Femur (tissue), 1 donor: ENCODE results near the gene FAM167B.

ENCODE experiments used
- DNase-seq: peaks from one replicate; pipeline ENCODE4 v3.0.0-alpha.2; 2017

Gene FAM167B

DNA sequence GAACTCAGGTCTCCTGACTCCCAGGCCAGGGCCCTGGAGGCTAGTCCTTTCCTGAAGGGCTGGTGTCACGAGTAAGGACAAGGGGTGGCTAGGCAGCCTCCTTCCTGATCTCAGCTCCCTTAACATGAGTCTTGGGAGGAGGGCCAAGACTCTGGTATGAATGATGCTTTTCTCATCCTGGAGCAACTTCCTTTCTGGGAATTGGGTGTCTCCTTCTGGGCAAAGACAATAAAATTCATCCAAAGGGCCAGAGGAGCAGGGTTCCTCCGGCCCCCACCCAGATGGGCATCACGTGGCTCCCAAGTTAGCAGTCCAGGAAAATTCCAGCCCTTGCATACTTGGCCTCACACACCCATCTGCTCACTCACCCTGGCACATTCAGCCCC lies at the start of gene FAM167B:
Gene FAM167B (plus strand): TSS at position 335 of the 386 bp plus-strand sequence. CDS start 200 bp downstream, outside the sequence.
- peak; percentile 49 for DNase-seq

DNA sequence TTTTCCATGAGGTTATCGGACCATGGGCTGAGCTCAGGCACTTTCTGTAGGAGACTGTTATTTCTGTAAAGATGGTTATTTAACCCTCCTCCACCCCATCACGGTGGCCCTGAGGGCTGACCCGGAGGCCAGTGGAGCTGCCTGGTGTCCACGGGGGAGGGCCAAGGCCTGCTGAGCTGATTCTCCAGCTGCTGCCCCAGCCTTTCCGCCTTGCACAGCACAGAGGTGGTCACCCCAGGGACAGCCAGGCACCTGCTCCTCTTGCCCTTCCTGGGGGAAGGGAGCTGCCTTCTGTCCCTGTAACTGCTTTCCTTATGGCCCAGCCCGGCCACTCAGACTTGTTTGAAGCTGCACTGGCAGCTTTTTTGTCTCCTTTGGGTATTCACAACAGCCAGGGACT lies 49.2 kb upstream of the FAM167B start:
- no peak for DNase-seq

DNA sequence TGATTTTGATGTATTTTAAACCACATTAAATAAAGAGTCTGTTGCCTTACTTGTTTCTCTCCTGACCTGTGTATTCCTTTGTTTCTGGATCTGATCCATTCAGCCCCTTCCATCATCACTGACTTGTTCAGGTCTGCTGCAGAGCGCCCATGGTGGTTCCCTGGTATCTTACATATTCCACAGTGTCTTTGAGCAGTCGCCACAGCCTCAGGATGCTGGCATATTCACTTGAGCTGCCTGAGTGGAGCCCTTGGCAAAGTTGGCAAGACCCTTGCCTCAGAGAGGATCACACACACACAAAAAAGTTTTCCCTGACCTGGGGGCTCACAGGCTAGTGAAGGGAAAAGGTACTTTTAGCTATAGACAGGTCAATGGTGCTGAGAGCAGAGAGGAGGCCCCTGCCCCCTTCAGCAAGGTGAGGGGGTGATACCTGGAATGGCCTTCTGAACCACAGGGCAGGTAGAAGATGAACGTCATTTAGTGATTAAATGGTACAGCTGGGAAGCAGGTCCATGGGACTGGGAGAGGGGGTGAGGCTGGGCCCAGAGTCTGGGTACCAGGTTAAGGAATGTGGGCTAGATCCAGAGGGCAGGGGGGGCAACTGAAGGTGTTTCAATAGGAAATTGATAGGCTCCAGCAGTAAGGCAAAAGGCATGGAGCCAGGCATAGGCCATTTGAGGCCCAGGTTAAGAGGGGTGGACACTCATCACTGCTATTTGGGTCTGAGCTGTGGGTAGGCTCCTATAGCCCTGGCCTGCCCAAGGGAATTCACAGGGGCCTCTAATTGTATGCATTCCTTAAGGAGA lies 48.6 kb upstream of the FAM167B start:
- DNase-seq, result peak; percentile 17

DNA sequence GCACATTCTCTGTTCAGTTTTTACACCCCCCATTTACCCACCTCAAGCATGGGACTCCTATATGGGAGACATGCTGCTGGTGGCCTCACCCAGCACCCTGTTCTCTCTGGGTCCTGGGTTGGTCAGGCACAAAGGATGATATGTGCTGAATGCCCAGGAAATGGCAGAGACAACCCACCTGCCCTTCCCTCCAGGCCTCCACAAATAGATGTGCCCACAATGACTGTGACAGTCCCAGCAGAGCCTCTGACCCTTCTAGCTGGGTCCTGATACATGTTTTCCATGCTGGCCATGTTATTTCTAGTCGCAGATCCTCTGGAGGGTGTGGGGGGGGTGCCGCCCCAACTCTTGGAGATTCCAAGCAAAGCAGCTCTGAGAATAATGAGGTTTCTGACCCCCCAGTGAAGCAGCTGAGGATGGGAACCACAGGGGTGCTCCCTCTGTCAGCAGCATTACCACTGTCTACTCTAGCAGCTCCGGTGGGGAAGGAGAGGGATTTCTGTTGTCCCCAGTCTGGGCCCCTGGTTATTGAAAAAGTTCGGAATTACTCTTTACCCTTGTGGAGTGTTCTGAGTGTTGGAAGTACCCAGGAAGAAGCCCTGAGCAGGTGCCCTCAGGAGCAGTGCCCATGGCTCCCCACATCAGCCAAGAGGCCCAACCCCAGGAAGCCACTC lies 47.8 kb upstream of the FAM167B start:
- peak; percentile 15 for DNase-seq

DNA sequence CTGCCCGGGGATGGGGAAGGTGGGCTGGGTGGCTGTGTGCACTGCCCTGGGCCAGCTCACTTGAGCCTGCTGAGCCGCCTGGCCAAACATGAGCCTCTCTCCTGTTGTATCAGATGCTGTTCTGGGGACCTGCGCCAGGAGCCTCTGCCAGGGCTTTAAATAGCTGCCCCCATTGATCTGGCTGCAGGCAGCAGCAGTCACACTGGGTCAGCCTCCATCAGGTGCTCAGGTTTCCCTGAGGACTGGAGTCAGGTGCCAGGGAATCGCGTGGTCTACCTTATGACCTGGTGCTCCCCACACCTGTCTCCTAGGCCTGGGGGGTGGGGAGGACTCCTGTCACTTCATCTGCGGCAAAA lies 47.3 kb upstream of the FAM167B start:
- DNase-seq, result peak; percentile 78

DNA sequence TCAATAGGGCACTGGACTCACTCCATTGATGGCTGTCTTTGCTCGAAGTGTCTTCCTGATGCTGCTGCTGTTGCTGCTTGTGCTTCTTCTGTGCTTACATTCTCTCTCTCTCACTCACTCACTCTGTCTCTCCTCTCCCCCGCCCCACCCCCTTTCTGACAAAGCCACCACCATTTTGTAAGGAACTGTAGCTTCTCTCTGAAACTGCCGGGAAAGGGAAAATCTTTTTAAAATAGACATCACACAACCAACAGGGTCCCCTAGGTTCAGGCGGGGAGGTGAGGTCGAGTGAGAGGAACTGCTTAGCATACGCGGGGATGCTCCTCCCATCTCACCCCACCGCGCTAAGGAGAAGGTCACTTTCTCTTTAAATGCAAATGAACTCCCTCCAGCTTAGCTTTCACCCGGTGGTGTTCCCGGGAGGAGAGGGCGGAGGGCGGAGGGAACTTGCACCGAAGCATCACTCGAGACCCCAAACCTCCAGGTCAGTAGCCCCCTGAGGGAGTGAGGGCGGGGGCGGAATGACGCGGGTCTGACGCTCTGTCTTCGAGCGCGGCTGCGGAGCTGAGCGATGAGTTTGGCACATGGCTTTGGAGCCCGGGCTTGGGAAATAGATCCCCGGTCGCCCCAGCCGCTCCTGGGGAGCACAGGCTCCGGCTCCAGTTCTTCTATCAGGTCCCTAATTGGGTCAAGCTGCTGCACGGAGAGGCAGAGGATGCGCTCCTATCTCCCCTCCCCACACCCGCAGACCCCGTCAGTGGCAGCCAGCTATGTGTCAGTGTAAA lies 46.6 kb upstream of the FAM167B start, which contains the start of gene CCDC28B:
Gene CCDC28B (plus strand): TSS at position 370 of the 785 bp plus-strand sequence. CDS start 1,341 bp downstream, outside the sequence.
- peak; percentile 90 for DNase-seq

DNA sequence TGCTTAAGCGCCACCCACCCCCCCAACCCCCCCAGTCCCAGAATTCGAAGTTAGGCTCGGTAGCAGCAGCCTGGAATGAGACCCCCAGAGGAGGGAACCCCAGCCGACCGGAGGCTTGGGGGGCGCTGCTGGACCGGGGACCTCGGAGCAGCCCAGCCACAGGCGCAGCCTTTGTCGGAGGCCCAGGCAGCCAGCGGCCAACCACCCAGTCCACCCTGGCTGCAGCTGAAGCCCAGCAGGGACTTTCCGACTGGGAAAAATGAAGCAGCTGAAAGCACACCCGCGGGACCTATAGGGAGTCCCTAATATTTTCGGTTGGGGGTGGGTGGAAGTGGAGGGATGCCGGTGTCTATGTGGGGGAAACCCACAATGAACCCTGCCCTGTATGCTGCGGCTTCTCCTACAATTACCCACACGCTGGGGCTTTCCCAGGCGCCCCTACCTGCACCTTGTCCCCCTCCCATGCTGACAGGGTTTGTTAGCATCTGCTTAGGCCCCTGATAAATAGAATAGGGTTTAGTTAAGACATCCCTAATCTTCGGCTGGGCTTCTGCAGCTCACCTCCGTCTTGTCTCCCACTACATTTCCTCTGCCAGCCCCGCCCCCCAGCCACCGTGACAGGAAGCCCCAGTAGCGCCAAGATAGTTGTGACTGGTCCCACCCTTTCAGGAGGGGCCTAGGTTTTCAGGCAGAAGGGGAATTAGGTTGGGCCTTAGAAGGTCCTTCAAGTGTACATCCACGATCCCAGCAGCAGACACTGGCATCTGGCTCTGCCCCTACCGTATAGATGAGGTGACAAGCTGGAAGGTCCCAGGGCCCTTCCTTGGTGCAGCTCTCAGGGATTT lies 45.8 kb upstream of the FAM167B start:
- DNase-seq, result peak; percentile 89

DNA sequence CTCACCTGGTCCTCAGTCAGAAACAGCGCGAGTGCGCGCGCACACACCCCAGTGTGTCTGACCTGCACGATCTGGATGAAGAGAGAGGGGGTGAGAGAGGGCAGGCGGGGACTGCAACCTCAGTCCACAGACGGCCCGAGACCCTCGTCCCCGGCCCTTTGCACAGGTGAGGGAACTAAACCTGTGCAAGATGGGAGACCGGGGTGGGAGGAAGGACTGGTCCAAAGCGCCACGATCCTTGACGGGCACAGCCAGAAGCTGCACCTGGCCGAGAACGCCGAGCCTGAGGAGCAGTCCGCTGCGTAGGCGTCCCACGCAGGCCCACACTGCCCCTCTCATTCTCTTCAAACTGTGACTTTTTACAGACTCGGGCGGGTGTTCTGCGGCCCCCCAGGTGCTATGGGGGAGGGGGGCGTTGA lies 42.1 kb upstream of the FAM167B start:
- DNase-seq, result no peak

DNA sequence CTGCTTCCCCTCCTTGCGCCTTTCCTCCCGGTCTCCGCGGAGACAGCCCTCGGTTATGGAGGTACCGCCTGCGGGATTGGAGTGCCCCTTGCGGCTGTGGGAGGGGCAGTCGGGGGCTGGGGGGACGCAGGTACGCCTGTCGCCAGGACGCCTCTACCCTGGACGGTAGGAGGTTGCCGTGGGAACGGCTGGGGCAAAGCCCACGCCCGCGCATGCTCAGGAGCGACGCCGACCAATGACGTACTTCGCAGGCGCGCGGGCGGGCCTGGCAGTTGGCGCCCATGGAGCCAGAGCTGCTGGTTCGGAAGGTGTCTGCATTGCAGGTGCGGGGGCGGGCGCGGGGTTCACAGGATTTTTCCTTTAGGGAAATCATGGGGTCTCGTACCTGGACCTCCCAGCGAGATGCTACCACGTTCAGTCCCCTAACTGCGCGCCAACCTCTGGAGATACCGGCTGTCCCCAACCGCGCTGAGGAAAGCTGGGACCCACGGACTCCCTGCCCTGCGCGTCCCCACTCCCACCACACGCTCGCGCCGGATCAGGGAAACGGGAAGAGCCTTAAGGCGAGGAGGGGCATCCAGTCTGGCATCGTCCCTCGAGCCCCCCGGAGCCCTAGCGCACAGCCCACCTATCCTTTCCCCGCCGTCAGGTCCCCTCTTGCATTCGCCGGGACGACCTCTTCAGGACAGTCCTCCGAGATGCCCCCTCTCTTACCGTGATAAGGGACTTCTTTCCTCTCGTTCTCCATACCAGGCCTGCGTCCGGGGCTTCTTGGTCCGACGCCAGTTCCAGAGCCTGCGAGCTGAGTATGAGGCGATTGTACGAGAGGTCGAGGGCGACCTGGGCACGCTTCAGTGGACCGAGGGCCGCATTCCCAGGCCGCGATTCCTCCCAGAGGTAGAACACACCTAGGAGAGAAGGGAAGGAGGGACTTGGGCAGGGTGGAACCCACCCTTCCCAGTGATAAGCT lies 41.3 kb upstream of the FAM167B start, which contains the start of gene IQCC:
Gene IQCC (plus strand): TSS at position 271 of the 970 bp plus-strand sequence. CDS start 11 bp downstream, at position 282.
- peak; percentile 92 for DNase-seq

DNA sequence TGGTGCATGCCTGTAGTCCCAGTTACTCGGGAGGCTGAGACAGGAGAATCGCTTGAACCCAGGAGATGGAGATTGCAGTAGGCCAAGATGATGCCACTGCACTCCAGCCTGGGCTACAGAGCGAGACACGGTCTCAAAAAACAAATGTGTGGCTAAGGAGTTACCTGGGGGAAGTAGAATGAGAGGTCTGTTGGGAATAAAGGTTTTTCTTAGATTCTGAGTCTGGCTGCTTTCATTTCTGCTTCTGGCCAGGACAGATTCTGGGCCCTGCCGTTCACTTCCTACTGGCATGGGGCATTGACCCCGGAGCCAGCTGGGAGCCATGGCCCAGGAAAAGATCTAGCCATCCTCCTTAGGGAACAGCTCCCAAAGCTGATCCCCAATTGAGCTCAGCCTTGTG lies 38.6 kb upstream of the FAM167B start:
- peak; percentile 14 for DNase-seq

DNA sequence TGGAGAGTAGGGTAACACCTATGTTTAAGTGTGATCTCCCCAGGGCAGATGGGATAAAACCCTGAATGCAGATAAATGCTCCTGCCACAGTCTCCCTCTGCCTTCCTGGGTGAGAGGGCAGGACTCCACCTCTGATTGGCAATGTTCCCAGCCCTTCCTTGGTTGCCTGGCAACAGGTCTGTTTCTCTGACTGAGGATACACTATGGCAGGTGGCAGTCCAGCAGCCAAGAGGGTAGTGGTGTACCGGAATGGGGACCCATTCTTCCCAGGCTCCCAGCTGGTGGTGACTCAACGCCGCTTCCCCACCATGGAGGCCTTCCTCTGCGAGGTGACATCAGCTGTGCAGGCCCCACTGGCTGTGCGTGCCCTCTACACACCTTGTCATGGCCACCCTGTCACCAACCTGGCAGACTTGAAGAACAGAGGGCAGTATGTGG lies 38.1 kb upstream of the FAM167B start, which contains the start of gene DCDC2B:
Gene DCDC2B (plus strand): TSS at position 199 of the 438 bp plus-strand sequence. CDS start 5 bp downstream, at position 204.
- DNase-seq, result peak; percentile 65

DNA sequence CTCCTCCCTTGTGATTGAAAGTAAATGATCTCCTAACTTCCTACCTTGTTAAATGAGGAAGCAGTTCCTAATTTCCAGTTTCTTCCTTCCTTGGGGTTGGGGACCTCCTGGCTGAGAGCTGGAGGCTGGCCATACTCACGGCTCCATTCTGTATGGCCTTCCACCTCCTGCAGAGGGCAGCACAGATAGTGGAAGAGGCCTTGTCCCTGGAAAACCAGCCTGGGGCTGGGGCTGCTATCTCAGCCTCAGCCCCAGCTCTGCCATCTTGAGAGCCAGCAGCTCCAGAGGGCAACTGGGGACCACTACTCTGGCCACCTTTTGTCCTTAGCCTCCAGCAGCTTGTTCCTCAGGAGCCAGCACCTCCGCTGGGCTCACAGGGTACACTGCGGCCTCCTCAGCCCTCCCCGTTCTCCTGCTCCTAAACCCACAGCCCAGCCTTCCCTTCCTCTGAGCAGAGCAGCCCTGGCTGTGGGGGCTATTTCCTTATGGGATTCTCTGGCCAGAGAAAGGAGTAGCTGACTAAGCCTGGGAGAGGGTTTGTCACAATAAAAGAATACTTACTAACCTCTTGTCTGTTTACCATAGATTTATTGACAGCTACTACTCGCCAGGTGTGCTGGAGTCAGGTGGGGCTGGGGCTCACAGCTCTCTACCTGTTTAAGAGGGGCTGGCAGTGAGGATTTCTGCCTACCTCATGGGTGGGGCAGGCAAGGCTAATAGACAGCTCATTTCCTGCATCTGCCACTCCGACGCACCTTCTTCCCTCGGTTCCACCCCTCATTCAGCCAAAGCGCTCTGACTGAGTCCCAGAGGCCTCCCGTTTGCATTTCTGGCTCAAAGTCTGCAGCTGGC lies 31.2 kb upstream of the FAM167B start:
- DNase-seq, result peak; percentile 57

DNA sequence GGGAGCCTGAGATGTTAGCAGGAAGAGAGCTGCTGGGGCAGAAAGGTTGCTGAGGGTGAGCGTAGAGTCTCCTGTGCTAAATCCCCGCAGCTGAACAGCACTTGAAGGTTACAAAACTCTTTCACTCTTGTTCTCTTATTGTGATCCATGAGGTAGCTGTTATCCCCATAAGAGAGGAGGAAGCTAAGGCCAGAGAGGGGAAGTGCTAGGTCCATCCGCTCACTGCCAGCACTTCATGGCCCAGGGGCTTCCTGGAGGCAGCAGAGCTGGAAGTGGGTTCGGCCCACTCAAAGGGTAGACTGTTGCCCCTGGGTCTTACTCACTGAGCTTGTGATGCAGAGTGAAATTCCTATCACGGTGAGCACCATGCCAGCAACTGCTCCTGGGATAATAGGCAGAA lies 30.5 kb upstream of the FAM167B start:
- no peak for DNase-seq

DNA sequence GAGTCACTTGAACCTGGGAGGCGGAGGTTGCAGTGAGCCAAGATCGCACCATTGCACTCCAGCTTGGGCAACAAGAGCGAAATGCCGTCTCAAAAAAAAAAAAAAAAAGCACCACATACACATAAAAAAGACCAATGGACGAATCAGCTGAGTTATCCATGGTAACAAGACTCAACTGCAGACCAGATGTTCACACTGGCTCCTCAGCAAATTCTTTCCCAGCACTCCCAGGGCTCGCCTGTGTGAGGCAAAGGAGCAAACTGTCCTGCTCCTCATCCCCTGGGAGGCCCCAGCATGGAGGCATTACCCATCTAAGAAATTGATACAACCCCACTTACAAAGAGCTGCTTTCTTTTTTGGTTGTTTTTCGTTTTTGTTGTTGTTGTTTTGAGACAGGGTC lies 28.0 kb upstream of the FAM167B start:
- no peak for DNase-seq

DNA sequence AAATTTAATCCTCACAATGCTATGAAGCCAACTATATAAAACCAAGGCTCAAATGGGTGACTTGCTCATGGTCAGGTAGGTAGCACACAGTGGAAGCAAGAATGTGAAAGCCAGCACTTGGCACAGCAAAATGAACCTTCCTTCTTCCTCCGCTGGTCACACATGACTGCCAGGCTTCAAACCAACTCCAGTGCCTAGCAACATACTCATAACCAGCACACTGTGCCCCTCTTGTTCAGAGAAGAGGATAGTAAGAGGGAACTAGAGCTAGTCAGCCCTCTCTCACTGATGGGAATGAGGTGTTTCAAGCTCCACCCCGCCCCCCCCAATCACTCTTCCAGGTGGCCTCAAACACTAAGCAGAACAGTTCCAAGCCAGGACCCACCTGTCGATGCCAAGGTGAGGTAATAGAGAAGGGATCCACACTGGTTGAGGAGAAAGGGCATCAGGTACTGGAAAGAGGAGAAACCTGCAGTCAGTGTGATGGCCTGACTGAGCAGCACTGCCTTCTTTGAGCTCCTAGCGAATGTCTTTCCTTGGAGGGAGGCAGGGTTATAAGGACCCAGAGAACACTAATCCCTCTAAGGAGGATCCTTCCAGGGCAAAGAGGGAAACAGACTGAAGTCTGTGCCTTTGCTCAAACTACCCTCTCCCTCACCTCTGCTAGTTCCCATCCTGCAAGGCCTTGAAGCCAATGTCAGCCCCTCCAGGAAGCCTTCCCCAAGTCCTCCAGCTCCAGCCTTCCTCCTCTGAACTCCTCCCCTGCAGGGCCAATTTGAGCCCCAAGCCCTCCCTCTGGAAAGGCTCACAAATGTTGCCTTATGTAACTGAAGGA lies 26.1 kb upstream of the FAM167B start:
- DNase-seq, result no peak

DNA sequence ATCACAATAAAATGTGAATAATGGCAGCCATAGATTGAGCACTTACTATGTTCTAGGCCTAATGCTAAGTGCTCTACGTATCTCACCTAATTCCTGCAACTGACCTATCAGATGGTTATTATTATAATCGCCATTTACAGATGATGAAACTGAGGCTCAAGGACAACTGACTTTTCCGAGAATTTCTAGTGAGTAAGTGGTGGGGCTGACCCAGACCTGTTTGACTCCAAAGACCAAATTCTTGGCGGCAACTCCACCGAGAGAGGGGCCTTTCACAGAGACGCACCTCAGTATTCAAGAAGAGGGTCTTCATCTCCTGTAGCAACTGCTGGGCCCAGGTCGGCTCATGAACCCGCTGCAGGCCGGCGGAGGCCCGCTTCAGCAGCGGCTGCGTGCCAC lies 25.4 kb upstream of the FAM167B start:
- no peak for DNase-seq

DNA sequence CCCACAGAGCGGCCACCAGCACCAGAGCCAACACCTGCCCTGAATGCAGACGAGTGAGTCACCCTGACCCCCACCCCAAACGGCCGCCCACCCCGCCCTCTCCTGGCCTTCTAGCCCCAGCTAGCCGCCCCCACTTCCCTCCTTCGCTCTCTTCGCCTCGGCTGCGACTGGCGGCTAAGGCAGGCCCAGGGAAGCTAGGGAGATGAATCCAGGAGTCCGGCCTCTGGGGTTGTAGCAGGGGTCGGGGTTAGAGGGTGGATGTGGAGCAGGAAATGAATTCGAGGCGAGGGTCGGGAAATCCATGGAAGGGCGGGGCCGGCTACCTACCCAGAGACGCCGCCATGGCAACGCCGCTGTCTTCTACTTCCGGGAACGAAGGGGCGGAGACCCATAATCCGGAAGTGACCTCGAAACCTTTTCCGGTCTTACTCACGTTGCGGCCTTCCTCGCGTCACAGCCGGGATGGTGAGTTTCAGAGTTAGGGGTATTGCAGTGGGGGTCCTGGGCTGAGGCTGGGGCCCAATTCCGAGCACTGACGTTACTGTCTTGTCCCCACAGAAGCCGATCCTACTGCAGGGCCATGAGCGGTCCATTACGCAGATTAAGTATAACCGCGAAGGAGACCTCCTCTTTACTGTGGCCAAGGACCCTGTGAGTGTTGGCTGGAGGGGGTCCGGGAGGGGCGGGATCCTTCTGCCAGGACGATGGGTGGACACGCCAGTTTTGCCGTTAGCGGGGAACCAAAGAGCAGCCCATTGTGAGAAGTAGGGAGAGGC lies 24.9 kb upstream of the FAM167B start, which contains the start of the genes EIF3I and TMEM234:
Gene EIF3I (plus strand): TSS at position 428 of the 776 bp plus-strand sequence. CDS start 35 bp downstream, at position 463.
Gene TMEM234 (minus strand): TSS at position 374 of the 776 bp plus-strand sequence. CDS start 31 bp downstream, at position 343.
- DNase-seq, result peak; percentile 96

DNA sequence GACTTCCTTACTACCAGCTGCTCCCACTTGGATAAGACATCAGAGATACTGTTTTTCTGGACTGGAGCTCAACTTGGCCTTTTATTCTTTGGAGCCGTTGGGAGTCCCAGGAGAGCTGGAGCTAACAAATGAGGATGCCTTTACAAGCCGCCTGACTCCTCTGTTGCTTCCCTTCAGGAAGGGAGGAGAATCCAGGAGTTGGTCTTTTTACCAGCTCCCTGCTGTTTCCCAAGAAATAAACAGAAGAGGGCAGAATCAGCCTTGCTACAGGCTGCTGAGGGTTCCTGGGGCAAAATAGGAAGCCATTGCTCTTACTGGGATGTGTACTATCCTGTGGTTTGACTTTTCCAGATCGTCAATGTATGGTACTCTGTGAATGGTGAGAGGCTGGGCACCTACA lies 23.3 kb upstream of the FAM167B start:
- DNase-seq, result no peak
